Islet of Langerhans (tissue), 1 donor: Measurements from ENCODE around the gene IFITM5.
"Not testable (repeated sequence)": the region's sequence is repeated elsewhere in the genome, so short reads cannot be mapped to it uniquely, and the experiment has no call there.

ENCODE experiments used
- FAIRE-seq: peaks from one replicate; lab custom pipeline; 2011; peaks lifted over from hg19 to GRCh38; lab: Jason Lieb, UNC

IFITM5 gene

DNA sequence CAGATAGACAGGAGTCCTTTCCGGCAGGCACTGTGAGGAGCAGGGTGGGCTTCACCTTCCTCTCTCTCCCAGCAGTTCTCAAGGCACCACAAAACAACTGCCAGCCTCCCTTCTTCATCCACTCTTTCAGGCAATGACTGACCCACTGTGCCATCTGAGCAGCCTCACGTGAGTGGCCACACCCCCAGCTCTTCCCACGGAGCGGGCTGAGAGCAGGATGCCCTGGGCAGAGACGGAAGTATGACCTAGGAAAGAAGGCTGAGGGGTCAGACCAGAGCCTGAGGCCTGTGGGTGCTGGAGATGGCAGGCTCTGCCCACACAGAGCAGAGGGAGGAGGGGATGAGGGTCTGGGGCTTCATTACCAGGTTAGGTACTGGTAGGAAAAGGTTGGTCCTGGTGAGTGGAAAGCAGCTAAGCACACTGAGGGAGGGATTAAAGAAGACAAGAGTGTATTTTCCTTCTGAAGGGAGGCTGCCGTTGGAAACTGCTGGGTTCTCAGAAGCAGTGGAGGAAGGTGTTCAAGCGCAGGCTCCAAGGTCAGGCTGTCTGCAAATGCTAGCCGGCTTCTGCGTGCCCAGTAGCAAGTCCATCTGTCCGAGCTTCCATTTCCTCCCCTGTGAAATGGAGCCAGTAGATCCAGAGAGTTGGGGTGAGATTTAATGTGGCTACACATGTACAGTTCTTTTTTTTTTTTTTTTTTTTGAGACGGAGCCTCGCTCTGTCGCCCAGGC, 16.5 kb downstream of the IFITM5 start:
- no peak for FAIRE-seq

DNA sequence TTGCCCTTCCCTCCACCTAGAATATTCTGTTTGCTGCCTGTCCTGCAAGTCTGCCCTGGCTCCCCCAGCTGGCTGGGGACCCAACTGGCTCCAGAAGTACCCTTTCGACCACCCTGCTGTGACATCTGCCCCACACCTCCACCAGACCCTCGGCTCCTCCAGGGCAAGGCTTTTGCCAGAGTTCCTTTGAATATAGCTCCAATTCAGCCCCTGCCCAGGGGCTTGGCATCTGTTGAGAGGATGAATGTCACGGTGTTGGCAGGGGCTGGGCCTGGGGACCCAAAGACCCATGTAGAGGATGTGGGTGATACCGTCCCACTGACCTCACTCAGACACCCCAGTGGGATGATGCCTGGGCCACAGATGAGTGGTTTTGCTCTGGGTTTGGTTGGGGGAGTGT, 17.2 kb downstream of the IFITM5 start:
- FAIRE-seq = no peak

DNA sequence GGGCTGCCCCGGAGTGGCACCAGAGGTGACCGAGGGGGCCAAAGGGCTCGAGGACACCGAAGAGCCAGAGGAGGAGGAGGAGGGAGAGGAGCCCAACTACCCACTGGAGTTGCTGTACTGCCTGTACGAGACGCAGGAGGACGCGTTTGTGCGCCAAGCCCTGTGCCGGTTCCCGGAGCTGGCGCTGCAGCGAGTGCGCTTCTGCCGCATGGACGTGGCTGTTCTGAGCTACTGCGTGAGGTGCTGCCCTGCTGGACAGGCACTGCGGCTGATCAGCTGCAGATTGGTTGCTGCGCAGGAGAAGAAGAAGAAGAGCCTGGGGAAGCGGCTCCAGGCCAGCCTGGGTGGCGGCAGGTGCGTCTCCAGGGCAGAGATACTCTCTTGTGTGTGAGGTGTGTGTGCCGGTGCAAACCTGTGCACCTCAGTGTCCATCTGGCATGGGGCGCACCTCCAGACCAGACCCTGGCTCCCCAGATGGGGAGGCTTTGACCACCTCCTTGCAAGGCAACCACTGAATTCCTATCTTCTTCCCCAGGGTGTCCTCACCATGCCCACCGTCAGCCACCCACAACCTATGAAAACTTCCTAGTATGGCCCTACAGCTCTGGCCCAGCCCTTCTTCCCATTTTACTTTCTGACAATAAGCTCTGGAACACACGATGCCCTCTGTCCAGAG, 17.7 kb downstream of the IFITM5 start:
- FAIRE-seq = no peak

DNA sequence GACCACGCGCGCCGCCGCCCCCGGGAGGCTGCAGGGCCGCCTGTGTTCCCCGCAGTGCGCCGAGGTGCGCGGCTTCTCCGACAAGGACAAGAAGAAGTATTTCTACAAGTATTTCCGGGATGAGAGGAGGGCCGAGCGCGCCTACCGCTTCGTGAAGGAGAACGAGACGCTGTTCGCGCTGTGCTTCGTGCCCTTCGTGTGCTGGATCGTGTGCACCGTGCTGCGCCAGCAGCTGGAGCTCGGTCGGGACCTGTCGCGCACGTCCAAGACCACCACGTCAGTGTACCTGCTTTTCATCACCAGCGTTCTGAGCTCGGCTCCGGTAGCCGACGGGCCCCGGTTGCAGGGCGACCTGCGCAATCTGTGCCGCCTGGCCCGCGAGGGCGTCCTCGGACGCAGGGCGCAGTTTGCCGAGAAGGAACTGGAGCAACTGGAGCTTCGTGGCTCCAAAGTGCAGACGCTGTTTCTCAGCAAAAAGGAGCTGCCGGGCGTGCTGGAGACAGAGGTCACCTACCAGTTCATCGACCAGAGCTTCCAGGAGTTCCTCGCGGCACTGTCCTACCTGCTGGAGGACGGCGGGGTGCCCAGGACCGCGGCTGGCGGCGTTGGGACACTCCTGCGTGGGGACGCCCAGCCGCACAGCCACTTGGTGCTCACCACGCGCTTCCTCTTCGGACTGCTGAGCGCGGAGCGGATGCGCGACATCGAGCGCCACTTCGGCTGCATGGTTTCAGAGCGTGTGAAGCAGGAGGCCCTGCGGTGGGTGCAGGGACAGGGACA, 18.4 kb downstream of the IFITM5 start:
- FAIRE-seq = no peak

DNA sequence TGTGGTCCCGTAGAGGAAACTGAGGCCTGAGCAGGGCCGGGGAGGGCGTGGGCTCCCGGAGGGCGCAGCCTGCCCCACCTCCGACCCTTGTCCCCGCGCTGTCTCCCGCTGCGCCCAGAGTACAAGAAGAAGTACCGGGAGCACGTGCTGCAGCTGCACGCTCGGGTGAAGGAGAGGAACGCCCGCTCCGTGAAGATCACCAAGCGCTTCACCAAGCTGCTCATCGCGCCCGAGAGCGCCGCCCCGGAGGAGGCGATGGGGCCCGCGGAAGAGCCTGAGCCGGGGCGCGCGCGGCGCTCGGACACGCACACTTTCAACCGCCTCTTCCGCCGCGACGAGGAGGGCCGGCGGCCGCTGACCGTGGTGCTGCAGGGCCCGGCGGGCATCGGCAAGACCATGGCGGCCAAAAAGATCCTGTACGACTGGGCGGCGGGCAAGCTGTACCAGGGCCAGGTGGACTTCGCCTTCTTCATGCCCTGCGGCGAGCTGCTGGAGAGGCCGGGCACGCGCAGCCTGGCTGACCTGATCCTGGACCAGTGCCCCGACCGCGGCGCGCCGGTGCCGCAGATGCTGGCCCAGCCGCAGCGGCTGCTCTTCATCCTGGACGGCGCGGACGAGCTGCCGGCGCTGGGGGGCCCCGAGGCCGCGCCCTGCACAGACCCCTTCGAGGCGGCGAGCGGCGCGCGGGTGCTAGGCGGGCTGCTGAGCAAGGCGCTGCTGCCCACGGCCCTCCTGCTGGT, 19.2 kb downstream of the IFITM5 start:
- no peak for FAIRE-seq

DNA sequence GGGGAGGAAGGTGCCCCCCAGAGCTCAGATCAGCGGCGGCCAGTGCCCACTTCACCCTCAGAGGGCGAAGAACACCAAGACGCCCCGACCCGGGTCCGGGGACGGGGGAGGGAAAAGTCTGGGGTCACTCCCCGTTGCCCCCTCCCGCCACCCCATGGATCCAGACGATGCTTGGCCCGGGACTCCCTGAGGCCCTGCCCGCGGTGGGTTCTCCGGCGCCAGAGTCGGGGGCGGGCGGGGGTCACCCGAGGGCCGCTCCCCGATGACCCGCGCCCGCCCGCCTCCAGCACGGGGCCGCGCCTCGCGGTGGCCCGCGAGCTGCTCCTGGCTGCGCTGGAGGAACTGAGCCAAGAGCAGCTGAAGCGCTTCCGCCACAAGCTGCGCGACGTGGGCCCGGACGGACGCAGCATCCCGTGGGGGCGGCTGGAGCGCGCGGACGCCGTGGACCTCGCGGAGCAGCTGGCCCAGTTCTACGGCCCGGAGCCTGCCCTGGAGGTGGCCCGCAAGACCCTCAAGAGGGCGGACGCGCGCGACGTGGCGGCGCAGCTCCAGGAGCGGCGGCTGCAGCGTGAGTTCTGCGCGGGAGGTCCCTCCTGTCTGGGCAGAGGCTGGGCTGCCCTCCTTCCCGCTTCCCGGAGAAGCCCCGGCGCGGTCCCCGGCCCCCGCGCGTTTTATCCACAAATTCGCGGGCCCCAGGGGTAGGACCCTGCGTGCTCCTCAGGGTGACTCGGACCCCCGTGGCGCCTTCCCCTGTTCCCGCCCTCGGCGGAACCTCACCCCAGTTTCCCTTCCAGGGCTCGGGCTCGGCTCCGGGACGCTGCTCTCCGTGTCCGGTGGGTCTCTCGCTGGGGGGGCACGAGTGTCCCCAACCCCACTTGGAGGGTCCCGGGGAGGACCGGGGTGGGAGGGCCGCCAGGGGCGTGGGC, 20.0 kb downstream of the IFITM5 start:
- no peak for FAIRE-seq

DNA sequence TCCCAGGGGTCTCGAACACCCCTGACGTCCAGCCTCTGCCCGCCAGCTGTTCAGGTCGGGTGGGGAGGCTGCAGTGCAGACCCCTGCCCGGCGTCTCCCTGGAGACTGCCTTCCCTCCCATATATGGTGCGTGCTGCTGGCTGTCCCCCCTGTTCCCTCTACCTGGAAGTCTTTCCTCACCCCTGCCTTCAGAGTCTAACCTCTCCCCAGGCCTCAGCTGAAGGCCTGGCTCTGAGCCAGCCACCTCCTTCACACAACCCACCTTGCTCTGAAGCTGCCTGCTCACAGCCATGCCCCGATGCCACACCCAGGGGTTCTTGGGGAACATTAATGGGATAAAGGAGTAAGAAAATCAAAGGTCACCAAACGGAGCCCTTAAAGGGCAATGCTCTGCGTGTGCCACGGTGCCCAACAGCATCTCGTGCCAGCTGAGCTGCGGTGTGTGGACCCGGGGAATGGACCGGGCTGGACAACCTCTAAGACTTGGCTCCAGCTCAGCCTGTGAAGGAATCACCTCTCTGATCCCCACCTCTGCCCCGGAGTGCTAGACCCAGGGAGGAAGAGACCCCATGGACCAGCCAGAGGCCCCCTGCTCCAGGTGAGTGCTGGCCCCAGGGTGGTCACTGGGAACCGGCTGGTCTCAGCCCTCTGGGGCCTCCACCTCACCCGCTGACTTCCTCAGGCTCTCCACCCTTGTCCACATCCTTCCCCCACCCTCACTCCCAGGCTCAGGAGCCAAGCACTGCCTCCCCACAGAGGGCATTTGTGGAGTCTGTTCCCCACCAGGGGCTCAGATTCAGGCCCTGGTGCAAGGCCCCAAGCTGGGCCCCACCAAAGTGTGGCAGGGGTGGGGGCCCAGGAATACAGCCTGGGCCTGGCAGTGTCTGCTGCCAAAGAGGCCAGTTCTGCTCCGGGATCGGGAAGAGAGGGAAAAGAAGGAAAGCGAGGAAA, 21.1 kb downstream of the IFITM5 start, which contains the start of gene NLRP6:
NLRP6 (plus strand) TSS at position 407 of the 951 bp plus-strand sequence; CDS start at position 570, 163 bp downstream.
- no peak for FAIRE-seq

DNA sequence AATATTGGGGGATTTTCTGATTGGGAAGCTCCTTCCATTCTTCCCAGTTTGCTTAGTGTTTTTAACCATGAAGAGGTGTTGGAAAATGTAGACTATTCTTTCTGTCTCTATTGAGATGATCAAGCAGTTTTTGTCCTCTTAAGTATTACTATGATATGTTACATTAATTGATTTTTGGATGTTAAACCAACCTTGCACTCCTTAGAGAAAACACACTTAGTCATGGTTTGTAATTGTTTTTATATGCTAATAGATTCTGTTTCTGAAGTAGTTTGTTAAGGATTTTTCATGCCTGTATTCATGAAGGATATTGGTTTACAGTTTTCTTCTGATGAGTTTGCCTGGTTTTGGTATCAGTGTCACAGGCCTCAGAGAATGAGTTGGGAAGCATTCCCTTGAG, 23.1 kb downstream of the IFITM5 start:
- no peak for FAIRE-seq

DNA sequence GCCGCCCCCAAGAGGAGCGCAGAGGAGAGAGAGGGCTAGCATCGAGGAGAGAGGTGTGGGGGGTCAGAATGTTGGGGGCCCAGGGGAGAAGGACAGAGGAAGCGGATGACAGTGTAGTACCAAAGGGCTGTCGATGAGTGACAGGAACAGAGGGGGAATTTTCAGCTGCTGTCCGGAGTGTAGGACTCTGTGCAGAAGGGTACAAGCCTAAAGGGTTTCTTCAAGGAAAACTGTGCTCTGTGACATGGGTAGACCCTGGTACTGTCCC, 26.5 kb downstream of the IFITM5 start:
- no peak for FAIRE-seq

DNA sequence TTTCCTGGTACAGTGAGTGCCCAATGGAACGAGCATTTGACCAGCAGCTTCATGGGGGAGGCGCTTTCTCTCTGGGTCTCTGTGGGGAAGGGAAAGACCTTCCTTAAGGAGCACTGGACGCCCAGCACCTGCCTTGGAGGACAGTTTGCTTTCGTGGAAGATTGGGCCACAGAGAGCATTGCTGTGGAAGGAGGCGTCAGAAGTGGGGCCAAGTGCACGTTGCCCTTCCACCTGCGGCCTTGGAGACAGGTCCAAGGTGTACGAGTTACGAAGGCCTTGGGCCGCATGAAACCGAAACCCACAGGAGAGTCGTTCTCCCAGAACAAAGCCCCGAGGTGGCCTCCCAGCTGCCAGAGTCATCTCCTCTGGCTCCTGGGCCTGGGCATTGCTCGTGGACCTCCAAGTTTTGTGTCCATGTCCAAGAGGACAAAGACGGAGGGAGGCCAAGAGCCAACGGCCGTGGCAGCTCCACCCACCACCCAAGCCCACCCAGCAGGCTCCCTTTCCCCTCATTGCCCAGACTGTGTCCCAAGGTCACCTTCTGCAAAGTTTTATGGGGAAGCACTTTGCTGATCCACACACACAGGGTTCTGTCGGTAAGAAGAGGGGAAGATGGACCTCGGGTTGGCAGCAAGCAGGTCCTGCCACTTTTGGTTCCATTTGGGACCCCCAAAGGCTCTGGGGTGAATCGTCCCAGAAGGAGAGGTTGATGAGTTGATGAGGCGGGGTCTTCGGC, 27.0 kb downstream of the IFITM5 start:
- FAIRE-seq = no peak

DNA sequence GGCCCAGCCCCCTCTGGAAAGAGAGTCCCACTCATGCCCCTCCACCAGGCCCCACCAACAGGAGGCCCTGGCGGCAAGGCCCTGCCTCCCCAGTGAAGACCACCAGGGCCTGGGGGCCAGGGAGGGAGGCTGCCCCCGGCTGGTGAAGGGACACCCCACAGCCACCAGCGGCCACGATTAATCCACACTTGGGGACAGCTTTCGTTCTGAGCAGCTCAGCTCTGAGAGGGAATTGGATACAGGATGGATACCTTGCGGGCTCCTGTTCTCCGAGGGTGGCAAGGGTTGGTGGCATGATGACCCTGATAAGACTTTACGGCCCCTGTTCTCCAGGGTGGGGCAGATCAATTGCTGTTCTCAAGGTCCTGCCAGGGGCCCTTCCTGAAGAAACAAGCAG, 28.0 kb downstream of the IFITM5 start:
- FAIRE-seq = no peak

DNA sequence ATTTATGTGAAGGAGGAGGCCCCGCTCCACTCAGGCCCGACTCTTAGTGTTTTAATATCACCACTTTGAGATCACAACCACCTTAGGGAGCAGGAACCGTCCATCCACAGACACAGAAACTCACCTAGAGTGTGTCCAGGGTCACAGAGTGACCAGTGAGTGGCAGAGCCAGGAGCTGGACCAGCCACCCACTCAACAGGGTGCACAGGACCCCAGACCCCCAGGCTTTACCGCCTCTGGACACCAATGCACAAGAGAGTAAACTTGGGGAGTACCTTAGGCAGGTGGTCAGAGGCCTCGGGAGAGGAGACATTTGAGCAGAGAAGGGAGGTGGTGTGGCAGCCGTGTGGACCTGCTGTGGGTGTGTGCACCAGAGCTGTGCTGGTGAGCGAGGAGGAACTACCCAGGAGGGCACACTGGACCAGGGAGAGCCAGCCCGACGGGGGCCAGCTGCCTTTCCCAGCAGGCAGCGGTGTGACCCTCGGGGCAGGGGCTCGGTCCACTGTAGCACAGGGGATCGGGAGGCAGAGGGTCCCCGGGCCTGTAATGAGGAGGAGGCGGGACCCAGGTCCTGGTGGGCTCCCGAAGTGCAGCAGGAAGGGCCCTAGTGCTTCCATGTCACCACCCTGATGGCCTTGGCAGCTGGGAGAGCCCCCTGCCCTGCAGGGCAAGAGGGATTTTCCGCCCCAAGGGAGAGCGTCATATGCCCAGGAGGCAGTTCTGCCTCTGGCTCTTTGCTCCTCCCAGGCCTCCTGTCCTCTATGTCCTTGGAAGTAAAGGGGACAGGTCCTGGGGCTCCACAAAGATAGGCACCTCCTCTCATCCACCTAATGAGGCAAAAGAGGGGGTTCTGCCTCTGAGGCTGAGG, 28.6 kb downstream of the IFITM5 start:
- FAIRE-seq = no peak

DNA sequence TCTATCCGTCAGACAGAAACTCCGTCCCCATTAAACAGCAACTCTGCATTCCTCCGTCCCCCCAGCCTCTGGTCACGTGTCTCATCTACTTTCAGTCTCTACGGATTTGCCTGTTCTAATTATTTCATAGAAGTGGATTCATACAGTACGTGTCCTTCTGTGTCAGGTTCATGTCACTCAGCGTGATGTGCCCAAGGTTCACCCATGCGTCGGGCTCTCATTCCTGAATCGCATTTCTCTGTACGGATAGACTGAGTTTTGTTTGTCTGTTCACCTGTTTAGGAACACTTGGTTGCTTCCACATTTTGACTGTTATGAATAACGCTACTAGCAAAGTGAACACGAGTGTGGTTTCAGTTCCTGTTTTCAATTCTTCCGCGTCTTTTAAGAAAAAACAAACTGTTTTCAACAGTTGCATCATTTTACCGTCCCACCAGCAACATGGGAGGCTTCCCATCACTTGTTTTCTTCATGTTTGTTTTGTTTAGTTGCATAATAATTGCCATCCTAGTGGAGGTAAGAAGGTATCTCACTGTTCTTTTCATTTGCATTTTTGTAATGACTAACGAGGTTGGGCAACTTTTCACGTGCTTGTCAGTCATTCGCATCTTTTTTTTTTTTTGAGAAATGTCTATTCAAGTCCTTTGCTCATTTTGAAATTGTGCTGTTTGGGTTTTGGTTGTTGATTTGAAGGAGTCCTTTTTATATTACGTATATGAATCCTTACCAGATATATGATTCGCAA, 30.0 kb downstream of the IFITM5 start:
- FAIRE-seq = no peak

DNA sequence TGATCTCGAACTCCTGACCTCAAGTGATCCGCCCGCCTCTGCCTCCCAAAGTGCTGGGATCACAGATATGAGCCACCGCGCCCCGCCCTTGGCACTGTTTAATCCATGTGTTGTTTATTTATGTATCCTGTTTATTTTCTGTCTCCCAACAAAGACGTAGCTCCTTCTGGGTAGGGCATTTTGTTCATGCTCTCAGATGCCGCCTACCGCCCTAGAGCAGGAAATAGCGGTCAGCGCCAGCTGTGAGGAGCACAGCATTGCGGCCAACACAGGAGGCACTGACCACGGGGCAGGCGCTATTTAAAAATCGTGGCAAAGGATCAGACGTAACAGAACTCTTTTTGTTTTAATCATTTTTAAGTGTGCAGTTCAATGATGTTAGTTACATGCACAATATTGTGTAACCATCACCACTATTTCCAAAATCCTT, 30.6 kb downstream of the IFITM5 start:
- not testable (repeated sequence) for FAIRE-seq

DNA sequence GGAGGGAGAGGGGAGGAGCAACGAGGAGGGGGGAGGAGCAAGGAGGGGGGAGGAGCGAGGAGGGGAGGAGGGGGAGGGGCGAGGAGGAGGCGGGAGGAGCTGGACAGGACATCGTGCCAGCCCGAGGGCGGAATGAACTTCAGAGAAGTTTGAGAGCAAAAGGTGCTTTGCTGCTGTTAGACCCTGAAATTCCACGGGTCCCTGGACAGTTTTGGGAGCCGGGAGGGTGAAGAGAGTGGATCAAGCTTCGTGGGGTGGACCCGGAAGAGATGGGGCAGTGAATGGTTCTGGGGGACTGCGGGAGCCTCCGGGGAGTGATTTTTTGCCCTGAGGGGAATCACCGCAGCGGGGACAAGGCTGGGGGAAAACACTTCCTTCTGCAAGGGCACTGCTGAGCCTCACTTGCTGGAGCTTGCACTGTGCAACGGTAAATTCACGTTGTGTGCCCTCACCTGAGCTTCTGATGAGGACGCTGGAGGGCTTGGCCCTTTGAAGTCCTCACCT, 31.8 kb downstream of the IFITM5 start:
- FAIRE-seq = no peak

DNA sequence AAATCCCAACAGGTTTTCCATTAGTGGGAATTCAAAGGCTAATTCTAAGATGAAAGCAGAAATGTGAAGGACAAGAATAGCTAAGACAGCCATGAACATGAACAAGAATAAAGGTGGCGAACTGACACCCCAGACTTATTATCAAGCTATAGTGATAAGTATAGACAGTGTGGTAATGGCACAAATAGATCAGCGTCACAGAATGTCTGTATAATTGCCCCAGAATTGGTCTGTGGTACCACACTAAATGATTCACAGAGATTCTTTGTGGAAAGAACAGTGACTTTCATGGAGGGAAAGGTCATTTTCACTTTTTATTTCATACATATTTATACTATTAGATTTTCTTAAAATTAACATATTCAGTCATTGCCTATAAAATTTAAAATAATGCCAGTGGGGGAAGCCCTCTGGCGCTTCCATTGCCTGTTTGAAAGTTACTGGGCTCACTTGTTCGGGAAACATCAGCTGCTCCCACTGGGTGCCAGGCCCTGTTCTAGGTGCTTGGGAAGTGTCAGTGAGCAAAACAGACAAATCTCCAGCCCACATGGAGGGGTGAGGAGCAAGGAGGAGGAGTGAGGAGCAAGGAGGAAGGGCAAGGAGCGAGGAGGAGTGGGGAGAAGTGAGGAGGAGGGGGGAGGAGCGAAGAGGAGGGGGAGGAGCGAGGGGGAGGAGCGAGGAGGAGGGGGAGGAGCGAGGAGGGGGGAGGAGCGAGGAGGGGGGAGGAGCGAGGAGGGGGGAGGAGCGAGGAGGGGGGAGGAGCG, 32.5 kb downstream of the IFITM5 start:
- no peak for FAIRE-seq

DNA sequence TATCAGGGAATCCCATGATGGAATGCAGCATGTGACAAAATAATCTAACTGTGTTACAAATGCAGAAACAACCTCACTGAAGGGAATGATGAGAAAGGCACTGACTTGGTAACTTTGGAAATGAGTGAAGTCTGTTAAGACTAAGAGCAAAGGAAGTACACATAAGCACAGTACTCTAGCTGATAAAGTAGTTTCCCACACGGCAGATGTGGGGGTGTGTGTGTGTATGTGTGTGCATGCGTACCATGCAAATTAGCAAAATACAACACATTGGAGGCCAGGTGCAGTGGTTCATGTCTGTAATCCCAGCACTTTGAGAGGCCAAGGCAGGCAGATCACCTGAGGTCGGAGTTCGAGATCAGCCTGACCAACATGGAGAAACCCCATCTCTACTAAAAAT, 37.7 kb downstream of the IFITM5 start:
- no peak for FAIRE-seq
